Kidney epithelial cell (primary cell): ENCODE data around the gene ADAMTS19. TPM values are rescaled to one million over a fixed set of nuclear protein-coding genes. Genes with fewer than 3 reads are reported as not detected.

Experiments used
- DNase-seq: peaks from one replicate; pipeline ENCODE4 v3.0.0-alpha.2; 2010; ENCODE audit warnings: low read depth
- H3K27me3 ChIP-seq: 2 replicates; pipeline ENCODE4 v1.6.0; 2011; ENCODE audit warnings: low read length; ENCODE audit not compliant: control insufficient read depth, insufficient read depth
- H3K36me3 ChIP-seq: 2 replicates; pipeline ENCODE4 v1.5.1; 2011; ENCODE audit warnings: low read length; ENCODE audit not compliant: control insufficient read depth, insufficient read depth
- H3K4me3 ChIP-seq: 2 replicates; pipeline ENCODE4 v1.5.1; 2011; ENCODE audit warnings: low read depth, mild to moderate bottlenecking, control low read depth, low read length
- CTCF ChIP-seq: IDR thresholded peaks from 2 replicates; pipeline ENCODE4 v1.5.1; 2011; ENCODE audit warnings: mild to moderate bottlenecking, moderate library complexity, low read length, control low read depth, inconsistent platforms; ENCODE audit not compliant: insufficient read depth, poor library complexity, severe bottlenecking
- total RNA-seq: library from RNA; depleted of rRNA; stranded (reverse); fragments of >200 nt; gene quantifications from 2 replicates; pipeline ENCODE4 v1.2.3, GENCODE V29; 2015

Gene ADAMTS19
- total RNA-seq, 1 donor from 2014 or later, result 0.21 TPM

- Histone ChIP-seq H3K4me3 (no peak overlapping the region), H3K36me3 (no peaks in the 10 kb centered on the region), H3K27me3 (no peaks in the 10 kb centered on the region)
- TF ChIP-seq CTCF, result no peak
- peak; percentile 50 for DNase-seq
Measured at GRCh38 chr5:129506086-129506485, 46.0 kb downstream of the ADAMTS19 start.

- no peak for TF ChIP-seq CTCF
- no peaks in the 10 kb centered on the region for H3K27me3 ChIP-seq
- H3K4me3 ChIP-seq, result no peak overlapping the region
- no peak for DNase-seq
- no peaks in the 10 kb centered on the region for H3K36me3 ChIP-seq
Measured at GRCh38 chr5:129506950-129507349, 46.9 kb downstream of the ADAMTS19 start.

GRCh38 chr5:129507527-129507926, 47.4 kb downstream of the ADAMTS19 start:
- H3K4me3 ChIP-seq, result no peak overlapping the region
- H3K36me3 ChIP-seq, result no peaks in the 10 kb centered on the region
- DNase-seq, result no peak
- no peak for TF ChIP-seq CTCF
- H3K27me3 ChIP-seq, result no peaks in the 10 kb centered on the region

- Histone ChIP-seq H3K27me3 (no peaks in the 10 kb centered on the region), H3K36me3 (no peaks in the 10 kb centered on the region), H3K4me3 (no peak overlapping the region)
- no peak for DNase-seq
- no peak for TF ChIP-seq CTCF
Measured at GRCh38 chr5:129508606-129509005, 48.5 kb downstream of the ADAMTS19 start.

- no peaks in the 10 kb centered on the region for H3K36me3 ChIP-seq
- no peak overlapping the region for H3K4me3 ChIP-seq
- TF ChIP-seq CTCF, result no peak
- DNase-seq, result no peak
- H3K27me3 ChIP-seq, result no peaks in the 10 kb centered on the region
Measured at GRCh38 chr5:129509363-129509975, 49.4 kb downstream of the ADAMTS19 start.

- Histone ChIP-seq H3K4me3 (no peak overlapping the region), H3K36me3 (no peaks in the 10 kb centered on the region), H3K27me3 (no peaks in the 10 kb centered on the region)
- TF ChIP-seq CTCF, result no peak
- peak; percentile 9 for DNase-seq
Measured at GRCh38 chr5:129511291-129511690, 51.2 kb downstream of the ADAMTS19 start.
